Retinal pigment epithelial cell (primary cell): ENCODE results near the gene NIPSNAP2.

Source experiments
- DNase-seq: peaks from one replicate; pipeline ENCODE4 v3.0.0-alpha.2; 2010; ENCODE audit warnings: low read depth
- H3K4me3 ChIP-seq: 2 replicates; pipeline ENCODE4 v1.5.1; 2011; ENCODE audit warnings: mild to moderate bottlenecking, low read length, control low read depth, moderate library complexity
- TF ChIP-seq, protein P1 (sequence below): conservative IDR thresholded peaks from 2 replicates; pipeline ENCODE4 v1.5.1; 2011; ENCODE audit warnings: low read depth, low read length, control low read depth, inconsistent platforms

Gene NIPSNAP2

DNA sequence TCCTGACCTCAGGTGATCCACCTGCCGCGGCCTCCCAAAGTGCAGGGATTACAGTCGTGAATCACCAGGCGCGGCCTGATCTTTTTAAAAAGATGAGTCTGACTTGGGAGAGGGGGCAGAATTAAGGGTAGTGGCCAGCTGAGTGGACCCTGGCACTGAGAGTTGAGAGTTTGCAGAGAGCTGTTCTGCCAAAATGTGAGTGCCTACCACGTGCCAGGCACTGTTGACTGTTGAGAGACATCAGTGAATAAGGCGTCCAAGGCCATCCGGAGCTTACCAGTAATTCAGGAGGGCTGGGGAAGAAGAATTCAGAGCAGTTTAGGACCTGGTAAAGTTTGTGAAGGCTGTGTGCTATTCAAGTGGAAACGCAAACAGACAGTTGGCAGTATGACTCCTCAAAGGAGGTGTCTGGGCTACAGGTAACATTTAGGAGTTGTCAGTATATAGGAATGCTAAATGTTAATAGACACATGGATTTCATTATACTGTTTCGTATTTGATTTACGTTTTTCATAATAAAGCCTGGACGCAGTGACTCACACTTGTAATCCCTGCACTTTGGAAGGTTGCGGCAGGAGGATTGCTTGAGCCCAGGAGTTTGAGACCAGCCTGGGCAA lies 1.5 kb downstream of the NIPSNAP2 start:
- DNase-seq = no peak
- peak overlapping the region; percentile 1 for H3K4me3 ChIP-seq
- TF ChIP-seq, protein P1, sequence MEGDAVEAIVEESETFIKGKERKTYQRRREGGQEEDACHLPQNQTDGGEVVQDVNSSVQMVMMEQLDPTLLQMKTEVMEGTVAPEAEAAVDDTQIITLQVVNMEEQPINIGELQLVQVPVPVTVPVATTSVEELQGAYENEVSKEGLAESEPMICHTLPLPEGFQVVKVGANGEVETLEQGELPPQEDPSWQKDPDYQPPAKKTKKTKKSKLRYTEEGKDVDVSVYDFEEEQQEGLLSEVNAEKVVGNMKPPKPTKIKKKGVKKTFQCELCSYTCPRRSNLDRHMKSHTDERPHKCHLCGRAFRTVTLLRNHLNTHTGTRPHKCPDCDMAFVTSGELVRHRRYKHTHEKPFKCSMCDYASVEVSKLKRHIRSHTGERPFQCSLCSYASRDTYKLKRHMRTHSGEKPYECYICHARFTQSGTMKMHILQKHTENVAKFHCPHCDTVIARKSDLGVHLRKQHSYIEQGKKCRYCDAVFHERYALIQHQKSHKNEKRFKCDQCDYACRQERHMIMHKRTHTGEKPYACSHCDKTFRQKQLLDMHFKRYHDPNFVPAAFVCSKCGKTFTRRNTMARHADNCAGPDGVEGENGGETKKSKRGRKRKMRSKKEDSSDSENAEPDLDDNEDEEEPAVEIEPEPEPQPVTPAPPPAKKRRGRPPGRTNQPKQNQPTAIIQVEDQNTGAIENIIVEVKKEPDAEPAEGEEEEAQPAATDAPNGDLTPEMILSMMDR = no peak

DNA sequence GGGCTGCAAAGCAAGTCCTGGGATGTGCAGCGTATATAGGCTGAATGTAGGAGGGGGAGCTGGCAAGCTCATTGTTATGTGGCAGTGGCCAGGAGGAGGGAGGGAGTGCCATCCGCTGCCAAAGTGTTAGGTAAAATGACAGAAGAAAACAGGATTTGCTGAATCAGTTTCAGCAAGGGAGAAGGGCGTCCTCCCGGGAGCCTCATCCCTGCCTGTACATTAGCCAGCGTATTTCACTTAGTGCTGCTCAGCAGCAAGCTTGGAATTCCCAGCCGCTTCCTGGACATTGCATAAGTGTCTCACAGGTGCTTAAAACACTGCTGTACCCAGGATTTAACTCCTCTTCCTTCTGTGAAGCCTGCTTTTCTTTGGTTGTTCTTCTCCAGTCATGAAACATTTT lies 2.5 kb downstream of the NIPSNAP2 start:
- no peak overlapping the region for H3K4me3 ChIP-seq
- no peak for DNase-seq
- TF ChIP-seq, protein P1 = no peak

DNA sequence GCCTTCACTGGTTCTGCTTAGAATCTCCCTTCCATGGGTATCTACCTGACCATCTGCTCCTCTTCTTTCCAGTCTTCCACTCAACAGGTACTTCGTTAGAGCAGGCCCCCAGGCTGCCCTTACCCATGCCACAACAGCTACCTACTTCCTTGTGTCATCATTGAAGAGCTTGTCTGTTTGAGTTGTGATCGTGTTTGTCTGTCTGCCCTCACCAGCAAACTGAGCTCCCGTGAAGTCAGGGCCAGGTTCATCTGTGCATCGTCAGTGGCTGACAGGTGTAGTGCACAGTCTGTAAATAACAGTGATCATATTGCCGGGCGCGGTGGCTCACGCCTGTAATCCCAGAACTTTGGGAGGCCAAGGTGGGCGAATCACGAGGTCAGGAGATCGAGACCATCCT lies 5.0 kb downstream of the NIPSNAP2 start:
- H3K4me3 ChIP-seq = no peak overlapping the region
- no peak for DNase-seq
- TF ChIP-seq, protein P1 = no peak

DNA sequence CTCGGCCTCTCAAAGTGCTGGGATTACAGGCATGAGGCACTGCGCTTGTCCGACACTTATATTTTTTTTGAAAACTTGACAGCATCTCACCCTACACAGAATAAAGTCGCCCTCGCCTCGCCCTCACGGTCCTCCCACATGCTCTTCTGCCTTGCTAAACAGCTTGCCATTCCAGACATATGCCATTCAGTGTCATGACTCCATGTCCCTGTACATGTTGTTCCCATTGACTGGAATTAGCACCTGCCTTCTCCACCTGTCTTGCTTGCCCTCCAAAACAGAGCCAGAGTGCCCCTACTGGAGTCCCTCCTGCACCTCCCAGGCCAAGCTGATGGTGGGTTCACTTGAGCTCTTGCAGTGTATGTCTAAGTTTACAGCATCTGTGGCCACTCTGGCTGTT lies 6.2 kb downstream of the NIPSNAP2 start:
- H3K4me3 ChIP-seq = no peak overlapping the region
- TF ChIP-seq, protein P1 = no peak
- no peak for DNase-seq

DNA sequence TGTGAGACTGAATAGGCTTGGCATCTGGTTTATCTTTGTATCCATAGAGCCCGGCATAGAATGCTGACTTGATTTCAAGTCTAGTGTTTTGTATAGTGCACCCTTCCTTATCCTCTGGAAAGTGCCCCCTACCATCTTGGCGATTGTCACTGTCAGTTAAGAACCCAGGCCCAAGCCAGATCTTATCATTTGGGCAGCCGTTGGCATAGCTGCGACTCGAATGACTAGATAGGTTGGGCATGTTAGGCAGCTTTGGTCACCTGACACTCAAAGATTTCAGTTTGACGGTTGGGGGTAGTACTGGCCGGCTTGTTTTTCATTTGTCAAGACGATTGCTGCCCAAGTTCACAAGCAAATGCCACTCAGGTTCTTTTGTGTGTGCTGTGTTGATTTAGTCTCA lies 6.6 kb downstream of the NIPSNAP2 start:
- no peak for DNase-seq
- H3K4me3 ChIP-seq = no peak overlapping the region
- TF ChIP-seq, protein P1 = no peak

DNA sequence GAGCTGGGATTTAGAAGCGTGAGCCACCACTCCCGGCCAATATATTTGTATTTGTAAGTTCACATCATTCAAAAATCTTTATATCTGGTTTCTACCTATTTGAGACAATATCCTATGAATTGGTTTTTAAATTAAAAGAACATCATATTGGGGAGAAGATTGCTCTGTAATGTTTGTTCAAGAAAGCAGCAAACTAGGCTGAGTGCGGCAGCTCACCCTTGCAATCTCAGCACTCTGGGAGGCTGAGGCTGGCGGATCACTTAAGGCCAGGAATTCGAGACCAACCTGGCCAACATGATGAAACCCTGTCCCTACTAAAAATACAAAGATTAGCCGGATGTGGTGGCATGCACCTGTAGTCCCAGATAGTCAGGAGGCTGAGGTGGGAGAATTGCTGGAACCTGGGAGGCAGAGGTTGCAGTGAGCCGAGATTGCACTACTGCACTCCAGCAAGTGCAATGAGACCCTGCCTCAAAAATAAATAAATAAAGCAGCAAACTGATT lies 9.4 kb downstream of the NIPSNAP2 start:
- no peak overlapping the region for H3K4me3 ChIP-seq
- TF ChIP-seq, protein P1 = no peak
- no peak for DNase-seq

DNA sequence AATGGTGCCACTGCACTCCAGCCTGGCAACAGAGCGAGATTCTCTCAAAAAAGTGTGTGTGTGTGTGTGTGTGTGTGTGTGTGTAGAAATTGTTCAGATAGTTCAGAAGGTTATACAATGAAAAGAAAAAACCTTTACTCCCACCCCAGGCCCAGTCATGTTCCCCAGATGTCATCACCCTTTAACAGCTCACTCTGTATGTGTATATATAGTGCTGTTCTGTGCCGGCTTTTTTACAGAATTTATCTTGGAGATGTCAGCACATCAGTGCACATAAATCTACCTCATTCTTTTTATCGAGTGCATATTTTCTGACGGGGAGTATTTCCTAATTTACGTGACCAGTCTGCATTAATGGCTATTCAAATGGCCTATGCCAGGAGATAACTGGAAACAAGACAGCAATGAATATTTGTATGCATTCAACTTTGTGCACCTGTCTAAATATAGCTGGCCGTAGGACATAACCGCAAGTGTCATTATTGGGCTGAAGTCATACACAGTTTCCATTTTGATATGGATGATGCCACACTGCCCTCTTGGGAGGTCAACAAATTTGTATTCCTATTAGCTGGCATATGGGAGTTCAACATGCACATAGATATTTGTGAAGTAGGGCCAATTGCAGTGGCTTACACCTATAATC lies 11.7 kb downstream of the NIPSNAP2 start:
- TF ChIP-seq, protein P1 = no peak

More for the DNA sequence above, 11.7 kb downstream of the NIPSNAP2 start:
- H3K4me3 ChIP-seq = no peak overlapping the region
- no peak for DNase-seq
